GM18861 (cell line): ENCODE results near the gene PDE5A.
A peak's percentile ranks its signal among the peaks of the same experiment; 100 is the strongest.

Experiments
- ATAC-seq: cut with Tn5 transposase; IDR thresholded peaks from one replicate; pipeline ENCODE4 v1.9.1; 2021; ENCODE audit not compliant: unreplicated experiment

Gene PDE5A

GRCh38 chr4:119587796-119588195 lies 40.8 kb downstream of the PDE5A start:
- ATAC-seq: no peak

DNA sequence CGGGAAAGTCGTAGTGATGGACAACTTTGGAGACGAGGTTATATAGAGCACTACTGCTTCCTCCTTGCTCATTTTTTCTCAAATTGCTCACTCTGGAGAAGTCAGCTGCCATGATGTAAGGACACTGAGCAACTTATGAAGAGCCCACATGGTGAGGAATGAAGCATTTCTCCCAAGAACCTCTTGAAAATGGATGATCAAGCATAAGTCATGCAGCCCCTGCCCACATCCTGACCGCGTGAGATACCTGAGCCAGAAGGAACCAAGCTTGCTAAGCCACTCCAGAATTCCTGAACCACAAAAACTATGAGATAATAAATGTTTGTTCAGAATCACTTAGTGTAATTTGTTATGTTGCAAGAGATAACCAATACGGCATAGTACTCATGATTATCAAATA lies 42.8 kb downstream of the PDE5A start:
- no peak for ATAC-seq

DNA sequence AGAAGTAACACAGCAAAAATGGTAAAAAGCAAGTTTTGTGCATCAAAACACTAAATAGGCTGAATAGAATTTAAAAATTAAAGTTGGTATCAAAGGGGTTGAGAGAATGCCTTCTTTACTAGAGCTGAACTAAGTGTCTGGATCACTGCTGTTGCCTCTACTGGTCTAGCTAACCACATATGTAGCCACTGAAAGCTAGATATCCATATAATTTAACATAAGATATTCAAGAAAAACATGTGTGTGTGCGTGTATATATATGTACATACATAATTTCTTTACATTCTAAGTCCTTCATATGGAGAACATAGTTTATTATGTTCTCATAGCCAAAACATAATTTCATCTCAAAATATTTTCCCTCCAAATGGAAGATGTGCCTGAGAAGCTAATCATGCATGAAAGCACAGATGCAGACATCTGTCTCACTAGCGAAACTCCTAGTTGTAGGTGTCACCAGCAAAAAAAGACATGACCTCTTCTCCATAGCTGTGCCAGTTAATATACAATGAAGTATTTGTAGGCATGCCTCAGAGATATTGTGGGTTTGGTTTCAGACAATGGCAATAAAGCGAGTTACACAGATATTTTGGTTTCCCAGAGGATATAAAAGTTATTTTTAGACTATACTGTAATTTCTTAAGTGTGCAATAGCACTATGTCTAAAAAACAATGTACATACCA lies 47.3 kb downstream of the PDE5A start:
- no peak for ATAC-seq

GRCh38 chr4:119580293-119580692 lies 48.3 kb downstream of the PDE5A start:
- ATAC-seq: no peak

DNA sequence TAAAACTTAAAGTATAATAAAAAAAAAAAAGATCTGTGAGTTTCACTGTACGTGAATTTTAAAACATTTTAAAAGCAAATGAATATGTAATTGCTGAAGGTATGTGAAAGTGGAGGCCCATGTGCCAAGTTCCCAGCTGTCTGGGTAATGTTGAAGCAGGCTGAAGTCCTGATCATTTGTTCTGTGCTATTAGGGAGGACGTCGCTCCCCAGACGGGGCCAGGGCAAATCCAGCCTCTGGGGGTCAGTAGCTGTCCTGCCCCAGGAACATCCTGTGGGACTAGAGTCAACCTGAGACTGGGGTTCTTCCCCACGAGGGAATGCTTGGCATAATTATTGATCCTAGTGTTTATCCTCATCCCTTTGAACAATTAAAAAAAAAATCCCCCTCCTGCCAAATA lies 48.8 kb downstream of the PDE5A start:
- no peak for ATAC-seq

DNA sequence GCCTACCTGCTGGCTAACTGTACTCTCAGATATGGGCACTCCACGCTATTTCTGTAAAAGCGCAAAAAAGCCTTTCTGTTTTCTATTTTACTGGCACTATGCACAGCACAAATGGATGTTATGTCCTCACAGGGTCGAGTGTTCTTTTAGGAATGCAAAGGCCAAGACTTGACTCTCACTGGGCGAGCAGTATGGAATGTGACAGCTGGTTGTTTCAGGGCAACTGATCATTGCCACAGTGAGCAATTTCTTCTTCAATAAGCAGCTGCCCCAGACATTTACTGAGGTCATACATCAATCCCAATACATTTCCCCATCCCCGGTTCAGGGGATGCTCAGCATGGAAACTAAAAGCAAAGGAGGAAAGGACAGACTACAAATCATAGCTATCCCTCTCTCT lies 58.2 kb downstream of the PDE5A start:
- no peak for ATAC-seq

GRCh38 chr4:119564106-119564505 lies 64.5 kb downstream of the PDE5A start:
- ATAC-seq: no peak

- no peak for ATAC-seq
Measured at GRCh38 chr4:119559044-119559647, 69.5 kb downstream of the PDE5A start.

DNA sequence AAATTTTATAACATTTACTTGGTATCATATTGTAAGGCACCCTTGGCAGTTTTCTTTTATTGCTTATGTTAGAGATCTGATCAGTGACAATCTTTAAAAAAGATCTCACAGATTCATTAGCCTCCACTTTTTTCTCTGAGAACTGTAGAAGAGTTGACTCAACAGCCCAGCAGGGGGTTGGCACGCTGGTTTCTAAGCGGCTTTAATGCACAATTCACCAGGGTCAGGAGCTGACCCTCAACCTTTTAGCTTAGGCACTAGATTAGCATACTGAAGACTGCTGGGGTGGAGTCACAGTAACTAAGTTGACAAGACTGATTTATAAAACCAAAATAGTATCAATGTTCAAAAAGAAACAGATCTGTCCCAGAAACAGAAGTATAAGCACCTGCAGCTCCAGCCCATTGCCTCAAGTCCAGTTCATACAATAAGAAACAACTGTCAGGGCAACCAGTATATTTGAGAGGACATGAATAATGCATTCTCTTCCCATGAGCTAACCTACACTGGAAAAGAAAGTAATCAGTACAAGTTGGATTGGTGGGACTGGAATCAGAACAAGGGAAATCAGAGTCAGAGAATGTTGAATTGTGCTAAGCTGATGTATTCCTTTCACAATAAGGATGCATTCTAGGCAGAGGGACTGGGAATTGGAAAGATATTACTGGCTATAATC lies 77.6 kb downstream of the PDE5A start:
- ATAC-seq: no peak

DNA sequence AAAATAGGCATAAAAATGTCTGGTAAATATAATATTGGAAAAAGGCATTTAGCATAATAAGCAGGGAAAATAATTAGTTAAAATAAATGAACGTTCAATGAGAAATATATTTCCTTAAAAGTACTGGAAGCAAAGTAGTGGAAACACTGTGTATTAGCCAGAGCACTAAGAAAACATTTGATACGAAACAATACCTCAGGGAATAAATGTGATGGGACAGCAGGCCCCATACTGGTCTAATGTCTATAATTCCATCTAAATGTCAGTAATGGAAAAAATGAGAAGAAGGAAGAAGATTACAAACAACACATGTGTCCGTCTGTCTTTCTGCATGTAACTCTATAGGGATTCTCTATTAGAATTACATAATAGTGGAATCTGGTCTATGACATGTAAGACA lies 79.0 kb downstream of the PDE5A start:
- ATAC-seq: no peak

DNA sequence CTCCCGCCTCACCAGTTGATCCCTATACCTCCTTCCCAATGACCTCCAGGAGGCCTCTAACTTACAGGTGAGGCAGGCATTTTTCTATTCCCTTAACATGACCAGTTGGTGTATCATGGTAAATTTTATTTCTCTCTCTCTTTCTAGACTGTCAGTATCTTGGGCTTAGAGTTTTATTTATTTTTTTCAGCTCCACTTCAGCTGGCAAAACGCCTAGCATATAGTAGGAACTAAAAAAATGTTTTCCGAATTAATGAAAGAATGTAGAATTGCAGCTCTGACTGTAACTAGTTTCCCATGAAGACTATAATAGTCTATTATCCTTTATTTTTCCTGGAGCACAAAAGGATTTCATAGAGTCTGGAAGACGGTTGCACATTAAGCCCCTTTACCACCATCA lies 84.8 kb downstream of the PDE5A start:
- ATAC-seq: no peak

DNA sequence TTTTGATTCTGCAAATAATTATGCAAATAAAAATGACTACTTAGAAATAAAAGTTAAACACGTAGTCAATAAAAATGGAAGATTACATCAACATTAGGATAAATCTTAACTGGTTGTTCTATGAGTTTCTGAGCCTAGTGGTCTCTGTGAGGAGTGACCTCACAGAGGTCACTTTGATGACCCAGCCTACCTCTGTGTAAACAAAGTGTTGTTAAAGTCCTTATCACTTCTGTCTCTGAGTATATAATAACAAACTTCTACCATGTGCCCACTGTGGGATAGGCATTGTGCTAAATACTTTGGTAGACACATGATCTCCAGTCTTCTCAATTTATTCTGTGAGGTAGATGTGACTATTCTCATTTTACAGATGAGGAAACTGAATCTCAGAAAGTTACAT lies 85.4 kb downstream of the PDE5A start:
- ATAC-seq: no peak

DNA sequence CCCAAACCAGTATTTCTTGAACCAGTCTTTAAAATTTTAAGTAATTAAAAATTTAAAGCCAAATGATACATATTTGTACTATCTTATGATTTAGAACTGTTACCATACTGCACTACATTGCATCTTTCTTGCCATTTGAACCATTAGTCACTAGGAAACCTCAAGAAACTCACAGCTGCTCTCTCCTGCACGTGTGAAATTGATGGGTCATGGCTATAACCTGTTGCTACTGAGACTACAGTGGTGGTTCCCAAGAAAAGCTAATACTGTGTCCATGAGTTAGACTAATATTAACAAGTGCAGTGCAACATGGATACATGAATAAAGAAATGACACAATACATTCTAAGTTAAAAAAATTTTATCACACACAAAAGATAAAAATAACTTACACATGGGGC lies 88.4 kb downstream of the PDE5A start:
- no peak for ATAC-seq

GRCh38 chr4:119537586-119537985 lies 91.0 kb downstream of the PDE5A start:
- peak; percentile 27 for ATAC-seq

- ATAC-seq: peak; percentile 57
Measured at GRCh38 chr4:119536572-119537528, 91.8 kb downstream of the PDE5A start.

DNA sequence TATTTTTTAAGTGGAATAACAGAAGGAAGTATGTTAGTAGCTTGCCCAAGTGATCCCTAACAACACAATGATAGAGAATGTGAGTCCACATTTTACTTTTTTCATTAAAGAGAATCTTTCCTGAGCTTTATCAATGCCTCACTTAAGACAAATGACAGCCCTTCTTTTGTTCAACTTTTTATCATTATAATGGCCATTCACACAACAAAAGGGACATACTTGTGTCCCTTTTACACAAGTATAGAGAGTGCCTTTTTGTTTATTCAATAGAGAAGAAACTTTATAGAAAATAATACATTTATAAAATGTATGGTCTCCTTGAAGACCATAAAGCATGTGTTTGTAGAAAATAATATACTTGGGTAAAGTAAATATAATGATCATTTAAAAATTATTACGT lies 96.3 kb downstream of the PDE5A start:
- ATAC-seq: no peak

GRCh38 chr4:119529788-119530187 lies 98.8 kb downstream of the PDE5A start:
- ATAC-seq: no peak

DNA sequence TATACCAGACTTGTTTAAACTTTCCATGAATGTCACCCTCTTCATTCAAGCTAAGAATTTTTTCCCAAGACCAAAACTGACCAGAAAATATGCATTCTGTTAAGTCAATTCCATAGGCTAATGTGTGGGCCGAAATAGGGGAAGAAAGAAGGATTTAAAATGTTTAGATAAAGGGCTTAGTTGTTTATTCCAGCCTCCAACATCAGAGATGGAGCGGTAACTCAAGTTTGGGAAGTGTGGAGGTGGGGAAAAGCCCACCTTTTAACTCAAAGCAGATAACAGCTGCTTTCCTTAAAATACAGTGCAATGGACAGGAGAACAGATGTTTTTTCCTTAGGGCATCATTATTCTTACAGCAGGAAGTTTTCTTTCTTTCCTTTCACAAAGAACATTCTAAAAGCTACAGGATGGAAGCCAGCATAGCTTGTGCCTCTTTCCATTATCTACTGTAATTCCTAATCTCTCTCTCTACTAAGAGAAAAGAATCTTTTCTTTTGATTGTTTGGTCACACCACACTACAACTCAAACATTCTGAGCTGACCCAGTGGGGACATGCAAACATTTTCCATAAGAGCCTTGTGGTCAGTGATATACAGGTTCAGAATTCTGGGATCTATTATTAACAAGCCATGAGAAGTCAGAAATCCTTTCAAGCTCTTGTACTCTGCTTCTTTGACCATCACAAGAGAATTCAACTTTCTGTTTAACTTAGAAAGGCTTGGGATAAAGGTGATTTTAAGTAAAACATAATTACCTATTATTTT lies 101.6 kb downstream of the PDE5A start:
- no peak for ATAC-seq

- no peak for ATAC-seq
Measured at GRCh38 chr4:119525771-119526712, 102.6 kb downstream of the PDE5A start.
